Body of pancreas (tissue), 4 donors: Measurements from ENCODE around the gene TEX26.

ENCODE experiments used
- POLR2A ChIP-seq, 3 donors: fragments of 450-650 bp; IDR thresholded peaks; one replicate each; pipeline ENCODE4 v1.6.1; 2016; ENCODE audit warnings: antibody characterized with exemption in 3 of 3, mild to moderate bottlenecking in 2 of 3
- TF ChIP-seq, protein P1 (sequence below), 7 experiments: fragments of 450-650 bp in 4 of 7; fragments of 200-600 bp in 3 of 7; sonication (generic) in 3 of 7; IDR thresholded peaks; one replicate each; pipeline ENCODE4 v1.5.1; 2016 to 2019; ENCODE audit warnings: antibody characterized with exemption in 7 of 7

DNA sequence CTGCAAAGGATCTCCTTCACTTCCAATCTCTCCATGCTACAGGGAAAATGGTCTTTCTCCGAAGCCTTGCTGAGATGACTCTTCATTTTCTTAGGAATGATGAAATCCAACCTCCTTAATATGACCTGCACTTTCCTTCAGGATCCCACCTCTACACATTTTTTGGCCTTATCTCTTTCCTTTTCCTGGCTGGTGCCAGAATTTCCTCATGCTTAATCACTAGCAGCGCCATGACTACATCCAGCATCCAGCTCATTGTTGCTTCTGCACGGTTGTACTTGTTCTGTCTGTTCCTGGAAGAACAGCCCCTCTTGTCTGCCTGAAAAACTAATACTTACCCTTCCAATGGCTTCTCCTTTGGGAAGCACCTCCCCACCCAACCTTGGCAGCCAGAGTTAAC, 68.4 kb downstream of the TEX26 start:
- TF ChIP-seq POLR2A (IDR thresholded peaks at IDR 0.05), result no peak
- TF ChIP-seq, protein P1, sequence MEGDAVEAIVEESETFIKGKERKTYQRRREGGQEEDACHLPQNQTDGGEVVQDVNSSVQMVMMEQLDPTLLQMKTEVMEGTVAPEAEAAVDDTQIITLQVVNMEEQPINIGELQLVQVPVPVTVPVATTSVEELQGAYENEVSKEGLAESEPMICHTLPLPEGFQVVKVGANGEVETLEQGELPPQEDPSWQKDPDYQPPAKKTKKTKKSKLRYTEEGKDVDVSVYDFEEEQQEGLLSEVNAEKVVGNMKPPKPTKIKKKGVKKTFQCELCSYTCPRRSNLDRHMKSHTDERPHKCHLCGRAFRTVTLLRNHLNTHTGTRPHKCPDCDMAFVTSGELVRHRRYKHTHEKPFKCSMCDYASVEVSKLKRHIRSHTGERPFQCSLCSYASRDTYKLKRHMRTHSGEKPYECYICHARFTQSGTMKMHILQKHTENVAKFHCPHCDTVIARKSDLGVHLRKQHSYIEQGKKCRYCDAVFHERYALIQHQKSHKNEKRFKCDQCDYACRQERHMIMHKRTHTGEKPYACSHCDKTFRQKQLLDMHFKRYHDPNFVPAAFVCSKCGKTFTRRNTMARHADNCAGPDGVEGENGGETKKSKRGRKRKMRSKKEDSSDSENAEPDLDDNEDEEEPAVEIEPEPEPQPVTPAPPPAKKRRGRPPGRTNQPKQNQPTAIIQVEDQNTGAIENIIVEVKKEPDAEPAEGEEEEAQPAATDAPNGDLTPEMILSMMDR (IDR thresholded peaks at IDR 0.05), result no peak
